Renal cortical epithelial cell (primary cell): ENCODE data around the gene TMEM271. TPM values are rescaled to one million over a fixed set of nuclear protein-coding genes. Genes with fewer than 3 reads are reported as not detected.
"Not testable (repeated sequence)": the region's sequence is repeated elsewhere in the genome, so short reads cannot be mapped to it uniquely, and the experiment has no call there.

ENCODE experiments used
- DNase-seq: peaks from one replicate; pipeline ENCODE4 v3.0.0-alpha.2; 2011; ENCODE audit warnings: low read depth
- total RNA-seq: library from RNA; depleted of rRNA; stranded (reverse); fragments of >200 nt; gene quantifications from 2 replicates; pipeline ENCODE4 v1.2.3, GENCODE V29; 2014

The TMEM271 gene
- total RNA-seq, 1 donor from 2014 or later: not detected

GRCh38 chr4:610411-611261 is 34.5 kb upstream of the TMEM271 start:
- peak; percentile 84 for DNase-seq

- DNase-seq: no peak
These were observed 33.4 kb upstream of the TMEM271 start for GRCh38 chr4:609400-610050.

- DNase-seq: no peak
These were observed 32.1 kb upstream of the TMEM271 start for GRCh38 chr4:608236-608635.

GRCh38 chr4:605702-606425 is 29.8 kb upstream of the TMEM271 start:
- DNase-seq: no peak

GRCh38 chr4:604131-604530 is 28.0 kb upstream of the TMEM271 start:
- DNase-seq: no peak

- DNase-seq: peak; percentile 38
These were observed 26.5 kb upstream of the TMEM271 start for GRCh38 chr4:602559-602942.

- no peak for DNase-seq
These were observed 25.8 kb upstream of the TMEM271 start for GRCh38 chr4:601612-602558.

- no peak for DNase-seq
These were observed 24.9 kb upstream of the TMEM271 start for GRCh38 chr4:600850-601515.

GRCh38 chr4:600166-600565 is 24.1 kb upstream of the TMEM271 start:
- no peak for DNase-seq

- no peak for DNase-seq
These were observed 22.8 kb upstream of the TMEM271 start for GRCh38 chr4:598925-599324.

- no peak for DNase-seq
These were observed 16.9 kb upstream of the TMEM271 start for GRCh38 chr4:592825-593520.

GRCh38 chr4:592178-592577 is 16.1 kb upstream of the TMEM271 start:
- DNase-seq: not testable (repeated sequence)

- DNase-seq: no peak
These were observed 14.3 kb upstream of the TMEM271 start for GRCh38 chr4:590313-590841.

- DNase-seq: no peak
These were observed 13.3 kb upstream of the TMEM271 start for GRCh38 chr4:589219-589963.

- DNase-seq: no peak
These were observed 12.3 kb upstream of the TMEM271 start for GRCh38 chr4:588351-588849.

- DNase-seq: no peak
These were observed 11.7 kb upstream of the TMEM271 start for GRCh38 chr4:587671-588350.

- DNase-seq: no peak
These were observed 7.7 kb upstream of the TMEM271 start for GRCh38 chr4:583820-584219.

- DNase-seq: peak; percentile 6
These were observed 5.8 kb upstream of the TMEM271 start for GRCh38 chr4:581753-582361.
